ENCODE measurements around the gene LAMC3.

- TF ChIP-seq NRF1 (IDR thresholded peaks at IDR 0.05; ENCODE audit: low read depth, low read length) (no peak), REST (IDR thresholded peaks at IDR 0.05; ENCODE audit: low read depth, low read length) (no peak), SMC3 (IDR thresholded peaks at IDR 0.05; ENCODE audit: low read depth, low read length) (no peak), EZH2phosphoT487 (IDR thresholded peaks at IDR 0.05; ENCODE audit: borderline replicate concordance, low read depth) (no peak)
- TF ChIP-seq, protein P1, sequence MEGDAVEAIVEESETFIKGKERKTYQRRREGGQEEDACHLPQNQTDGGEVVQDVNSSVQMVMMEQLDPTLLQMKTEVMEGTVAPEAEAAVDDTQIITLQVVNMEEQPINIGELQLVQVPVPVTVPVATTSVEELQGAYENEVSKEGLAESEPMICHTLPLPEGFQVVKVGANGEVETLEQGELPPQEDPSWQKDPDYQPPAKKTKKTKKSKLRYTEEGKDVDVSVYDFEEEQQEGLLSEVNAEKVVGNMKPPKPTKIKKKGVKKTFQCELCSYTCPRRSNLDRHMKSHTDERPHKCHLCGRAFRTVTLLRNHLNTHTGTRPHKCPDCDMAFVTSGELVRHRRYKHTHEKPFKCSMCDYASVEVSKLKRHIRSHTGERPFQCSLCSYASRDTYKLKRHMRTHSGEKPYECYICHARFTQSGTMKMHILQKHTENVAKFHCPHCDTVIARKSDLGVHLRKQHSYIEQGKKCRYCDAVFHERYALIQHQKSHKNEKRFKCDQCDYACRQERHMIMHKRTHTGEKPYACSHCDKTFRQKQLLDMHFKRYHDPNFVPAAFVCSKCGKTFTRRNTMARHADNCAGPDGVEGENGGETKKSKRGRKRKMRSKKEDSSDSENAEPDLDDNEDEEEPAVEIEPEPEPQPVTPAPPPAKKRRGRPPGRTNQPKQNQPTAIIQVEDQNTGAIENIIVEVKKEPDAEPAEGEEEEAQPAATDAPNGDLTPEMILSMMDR (IDR thresholded peaks at IDR 0.05), result no peak
- TF ChIP-seq, protein P2, sequence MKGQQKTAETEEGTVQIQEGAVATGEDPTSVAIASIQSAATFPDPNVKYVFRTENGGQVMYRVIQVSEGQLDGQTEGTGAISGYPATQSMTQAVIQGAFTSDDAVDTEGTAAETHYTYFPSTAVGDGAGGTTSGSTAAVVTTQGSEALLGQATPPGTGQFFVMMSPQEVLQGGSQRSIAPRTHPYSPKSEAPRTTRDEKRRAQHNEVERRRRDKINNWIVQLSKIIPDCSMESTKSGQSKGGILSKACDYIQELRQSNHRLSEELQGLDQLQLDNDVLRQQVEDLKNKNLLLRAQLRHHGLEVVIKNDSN (IDR thresholded peaks at IDR 0.05; ENCODE audit: borderline replicate concordance, low read depth), result no peak
Observed at GRCh38 chr9:131094622-131095021, 85.6 kb downstream of the LAMC3 start.

Measured in SK-N-SH (cell line).